Muscle layer of colon (tissue), 2 donors: Measurements from ENCODE around the gene MED13L.

Source experiments
- H3K27ac ChIP-seq: one replicate; pipeline ENCODE4 v1.7.0; 2013; ENCODE audit warnings: low read depth, mild to moderate bottlenecking, low read length, moderate library complexity
- H3K27me3 ChIP-seq, 2 donors: one replicate each; pipeline ENCODE4 v1.7.0; 2013; ENCODE audit warnings: low read length in 2 of 2, mild to moderate bottlenecking in 2 of 2; ENCODE audit not compliant: insufficient read depth in 2 of 2, control insufficient read depth in 1 of 2
- H3K36me3 ChIP-seq: one replicate; pipeline ENCODE4 v1.7.0; 2013; ENCODE audit warnings: mild to moderate bottlenecking, low read length; ENCODE audit not compliant: insufficient read depth
- H3K4me1 ChIP-seq: one replicate; pipeline ENCODE4 v1.7.0; 2013; ENCODE audit warnings: mild to moderate bottlenecking, low read length; ENCODE audit not compliant: insufficient read depth
- H3K4me3 ChIP-seq, 2 donors: one replicate each; pipeline ENCODE4 v1.7.0; 2013; ENCODE audit warnings: low read length in 2 of 2, low read depth in 1 of 2, mild to moderate bottlenecking in 1 of 2, moderate library complexity in 1 of 2
- H3K9ac ChIP-seq: one replicate; pipeline ENCODE4 v1.7.0; 2013; ENCODE audit warnings: low read length
- H3K9me3 ChIP-seq: one replicate; pipeline ENCODE4 v1.7.0; 2013; ENCODE audit warnings: mild to moderate bottlenecking, low read length
- donor health status: abdominal sarcoma.
- donor health status: Adenocarcinoma of cecum.

The MED13L gene

GRCh38 chr12:116204169-116204568 is 73.3 kb downstream of the MED13L start:
- H3K27ac ChIP-seq, result no peak overlapping the region
- peaks cover 44% of the 10 kb centered on the region for H3K4me1 ChIP-seq
- no peaks in the 10 kb centered on the region for H3K27me3 ChIP-seq
- H3K9me3 ChIP-seq, result no peaks in the 10 kb centered on the region
- H3K9ac ChIP-seq, result no peak overlapping the region
- H3K36me3 ChIP-seq, result no peaks in the 10 kb centered on the region
- H3K4me3 ChIP-seq, result no peak overlapping the region

DNA sequence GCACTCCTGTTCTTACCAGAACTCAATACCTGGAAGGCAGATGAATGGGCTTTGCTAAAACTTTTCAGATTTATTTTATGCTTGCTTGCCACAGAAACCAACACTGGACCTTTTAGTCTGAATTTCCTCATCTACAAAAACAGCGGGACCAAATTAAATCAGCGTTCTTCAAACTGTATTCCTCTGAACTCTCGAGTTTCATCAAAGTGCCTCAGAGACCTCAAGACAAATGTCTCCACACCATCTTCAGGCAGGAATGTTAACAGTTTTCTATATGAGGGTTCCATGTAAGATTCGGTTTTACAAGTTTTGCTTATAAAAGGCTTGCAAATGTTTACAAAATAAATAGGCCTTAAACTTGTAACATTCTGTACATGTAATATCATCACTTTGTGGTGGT is 74.6 kb downstream of the MED13L start:
- H3K9ac ChIP-seq, result no peak overlapping the region
- no peaks in the 10 kb centered on the region for H3K9me3 ChIP-seq
- H3K27ac ChIP-seq, result no peak overlapping the region
- H3K36me3 ChIP-seq, result no peaks in the 10 kb centered on the region
- H3K27me3 ChIP-seq, result no peaks in the 10 kb centered on the region
- H3K4me3 ChIP-seq, result no peak overlapping the region
- peaks cover 53% of the 10 kb centered on the region for H3K4me1 ChIP-seq

DNA sequence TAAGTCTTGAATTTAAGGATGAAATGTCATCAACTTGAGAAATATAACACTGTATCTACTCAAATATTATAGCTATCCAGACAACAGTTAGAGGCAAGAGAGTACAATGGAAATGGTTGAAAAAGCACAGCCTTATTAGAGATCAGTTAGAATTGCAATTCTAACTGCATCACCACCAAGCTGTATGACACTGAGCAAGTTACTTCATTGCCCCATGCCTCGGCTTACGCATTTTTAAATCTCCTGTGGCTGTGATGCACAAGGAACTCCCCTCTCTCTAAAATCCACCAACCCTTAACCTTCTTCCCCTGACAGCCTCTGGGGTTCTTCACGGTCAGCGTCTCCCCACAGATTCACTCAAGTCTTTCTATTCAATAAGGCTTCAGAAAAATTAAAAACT is 75.1 kb downstream of the MED13L start:
- no peaks in the 10 kb centered on the region for H3K27me3 ChIP-seq
- no peaks in the 10 kb centered on the region for H3K36me3 ChIP-seq
- no peaks in the 10 kb centered on the region for H3K9me3 ChIP-seq
- H3K4me1 ChIP-seq, result peaks cover 53% of the 10 kb centered on the region
- H3K4me3 ChIP-seq, result no peak overlapping the region
- H3K9ac ChIP-seq, result no peak overlapping the region
- no peak overlapping the region for H3K27ac ChIP-seq

DNA sequence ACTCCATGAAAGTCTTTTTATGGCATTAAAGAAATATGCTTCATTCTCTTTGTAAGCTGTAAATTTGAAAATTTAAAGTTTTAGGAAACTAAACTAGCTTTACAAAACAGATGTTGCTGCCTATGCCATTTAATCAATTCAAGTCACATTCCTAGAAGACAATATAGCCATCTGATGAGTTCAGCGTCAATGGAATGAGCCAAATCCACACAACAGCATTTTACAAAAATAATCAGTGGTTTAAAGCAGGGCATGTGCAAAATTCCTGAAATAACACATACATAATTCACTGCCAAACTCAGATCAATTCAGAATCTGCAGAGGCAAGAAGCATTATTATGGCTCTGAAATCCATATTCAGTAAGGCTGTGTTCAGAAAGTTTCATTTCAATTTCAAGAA is 75.6 kb downstream of the MED13L start:
- Histone ChIP-seq H3K36me3 (no peaks in the 10 kb centered on the region), H3K4me3 (no peak overlapping the region), H3K27ac (no peak overlapping the region)

DNA sequence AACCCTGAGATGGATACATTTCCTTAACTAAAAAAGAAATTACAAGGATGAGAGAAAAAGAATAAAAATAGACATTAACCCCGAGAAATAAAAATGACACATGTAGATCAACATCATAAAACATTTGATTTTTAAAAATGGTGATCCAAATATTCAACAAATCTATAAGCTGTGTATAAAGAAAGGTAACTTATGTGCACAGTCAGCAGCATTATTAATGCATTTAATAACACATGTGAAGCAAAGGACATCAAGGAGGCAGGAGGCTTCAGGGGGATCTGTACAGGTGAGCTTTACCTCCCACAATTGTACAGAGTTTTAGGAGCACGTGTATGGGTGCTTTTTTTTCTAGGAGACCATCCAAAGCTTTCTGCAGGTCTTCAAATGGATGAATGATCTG is 76.1 kb downstream of the MED13L start:
- H3K4me3 ChIP-seq, result no peak overlapping the region

More for the DNA sequence above, 75.6 kb downstream of the MED13L start:
- H3K4me1 ChIP-seq, result peaks cover 58% of the 10 kb centered on the region
- no peaks in the 10 kb centered on the region for H3K27me3 ChIP-seq
- H3K9ac ChIP-seq, result no peak overlapping the region
- no peaks in the 10 kb centered on the region for H3K9me3 ChIP-seq

GRCh38 chr12:116200812-116201211 is 76.7 kb downstream of the MED13L start:
- Histone ChIP-seq H3K4me1 (peaks cover 69% of the 10 kb centered on the region), H3K27me3 (no peaks in the 10 kb centered on the region), H3K4me3 (no peak overlapping the region), H3K9ac (no peak overlapping the region), H3K9me3 (no peaks in the 10 kb centered on the region), H3K36me3 (no peaks in the 10 kb centered on the region), H3K27ac (no peak overlapping the region)

More for the DNA sequence above, 76.1 kb downstream of the MED13L start:
- Histone ChIP-seq H3K9ac (no peak overlapping the region), H3K27me3 (no peaks in the 10 kb centered on the region), H3K36me3 (no peaks in the 10 kb centered on the region), H3K27ac (no peak overlapping the region), H3K9me3 (no peaks in the 10 kb centered on the region), H3K4me1 (peaks cover 64% of the 10 kb centered on the region)

GRCh38 chr12:116199160-116199706 is 78.3 kb downstream of the MED13L start:
- Histone ChIP-seq H3K27me3 (no peaks in the 10 kb centered on the region), H3K9ac (no peak overlapping the region), H3K9me3 (no peaks in the 10 kb centered on the region), H3K36me3 (no peaks in the 10 kb centered on the region), H3K27ac (no peak overlapping the region), H3K4me3 (no peak overlapping the region), H3K4me1 (peaks cover 61% of the 10 kb centered on the region)

DNA sequence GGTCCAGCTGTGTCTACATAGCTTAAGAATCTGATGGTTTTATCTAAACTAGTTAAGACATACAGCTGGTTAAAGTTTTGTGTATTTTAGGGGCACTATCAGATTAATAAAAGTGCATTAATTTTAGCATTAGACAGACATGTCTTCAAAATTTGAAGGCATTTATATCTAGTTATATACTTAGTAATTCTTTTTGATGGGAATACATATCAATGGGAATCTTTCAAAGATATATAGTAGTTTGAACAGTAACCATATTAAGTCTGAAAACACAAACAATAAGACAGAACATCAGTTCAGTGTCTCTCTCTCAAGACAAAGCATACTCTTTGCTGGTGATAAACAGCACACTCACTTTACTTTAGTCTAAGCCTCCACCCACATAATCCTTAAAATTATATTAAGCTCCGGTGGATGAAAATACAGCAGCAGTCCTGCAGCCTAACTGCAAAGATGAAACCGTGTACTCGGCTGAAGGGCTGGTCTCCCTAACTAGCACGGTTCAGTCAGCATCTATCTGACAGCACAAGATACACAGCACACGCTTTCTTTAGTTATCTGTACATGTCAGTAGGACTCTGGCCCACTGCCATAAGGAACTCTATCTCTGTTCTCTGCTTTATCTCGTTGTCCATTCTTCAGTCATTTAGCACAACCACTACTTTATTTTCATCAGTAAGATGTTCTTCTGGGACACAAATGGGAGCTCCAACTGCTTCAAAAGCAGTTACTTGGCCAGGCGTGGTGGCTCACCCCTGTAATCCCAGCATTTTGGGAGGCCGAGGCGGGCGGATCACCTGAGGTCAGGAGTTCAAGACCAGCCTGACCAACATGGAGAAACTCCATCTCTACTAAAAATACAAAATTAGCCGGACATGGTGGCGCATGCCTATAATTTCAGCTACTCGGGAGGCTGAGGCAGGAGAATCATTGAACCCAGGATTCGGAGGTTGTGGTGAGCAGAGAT is 80.5 kb downstream of the MED13L start:
- H3K4me1 ChIP-seq, result peaks cover 46% of the 10 kb centered on the region
- no peaks in the 10 kb centered on the region for H3K36me3 ChIP-seq
- H3K9me3 ChIP-seq, result no peaks in the 10 kb centered on the region
- no peak overlapping the region for H3K9ac ChIP-seq
- H3K4me3 ChIP-seq, result no peak overlapping the region
- no peaks in the 10 kb centered on the region for H3K27me3 ChIP-seq
- H3K27ac ChIP-seq, result no peak overlapping the region

DNA sequence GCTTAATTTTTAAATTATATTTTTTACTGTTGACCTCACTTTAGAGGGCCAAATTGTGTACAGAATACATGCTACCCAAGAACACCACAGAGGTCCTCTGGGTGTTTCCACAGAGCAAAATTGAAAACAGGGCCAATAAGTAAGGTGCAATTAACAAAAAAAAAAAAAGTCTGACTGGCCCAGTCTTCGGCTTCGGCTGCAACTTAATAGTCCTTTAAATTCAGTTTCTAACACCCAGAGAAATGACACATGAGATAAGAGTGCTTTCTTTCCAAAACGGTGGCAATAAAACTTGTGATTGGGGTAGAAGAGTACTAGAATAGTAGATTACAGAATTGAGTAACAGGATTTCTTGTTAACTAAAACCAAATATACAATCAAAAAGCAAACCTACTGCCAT is 81.3 kb downstream of the MED13L start:
- no peaks in the 10 kb centered on the region for H3K27me3 ChIP-seq
- no peaks in the 10 kb centered on the region for H3K36me3 ChIP-seq
- no peak overlapping the region for H3K27ac ChIP-seq
- H3K9me3 ChIP-seq, result no peaks in the 10 kb centered on the region
- no peak overlapping the region for H3K4me3 ChIP-seq
- no peak overlapping the region for H3K9ac ChIP-seq
- peaks cover 38% of the 10 kb centered on the region for H3K4me1 ChIP-seq

GRCh38 chr12:116194935-116195431 is 82.5 kb downstream of the MED13L start:
- H3K27me3 ChIP-seq, result no peaks in the 10 kb centered on the region
- H3K27ac ChIP-seq, result no peak overlapping the region
- H3K9me3 ChIP-seq, result no peaks in the 10 kb centered on the region
- H3K9ac ChIP-seq, result no peak overlapping the region
- H3K4me1 ChIP-seq, result peaks cover 34% of the 10 kb centered on the region
- no peaks in the 10 kb centered on the region for H3K36me3 ChIP-seq
- no peak overlapping the region for H3K4me3 ChIP-seq

- no peak overlapping the region for H3K4me3 ChIP-seq
- H3K9ac ChIP-seq, result no peak overlapping the region
- no peaks in the 10 kb centered on the region for H3K27me3 ChIP-seq
- H3K9me3 ChIP-seq, result no peaks in the 10 kb centered on the region
- no peak overlapping the region for H3K27ac ChIP-seq
- peaks cover 32% of the 10 kb centered on the region for H3K4me1 ChIP-seq
- H3K36me3 ChIP-seq, result no peaks in the 10 kb centered on the region
Observed at GRCh38 chr12:116189692-116190091, 87.8 kb downstream of the MED13L start.
